Measurements from ENCODE around the gene CTIF.

Gene CTIF

DNA sequence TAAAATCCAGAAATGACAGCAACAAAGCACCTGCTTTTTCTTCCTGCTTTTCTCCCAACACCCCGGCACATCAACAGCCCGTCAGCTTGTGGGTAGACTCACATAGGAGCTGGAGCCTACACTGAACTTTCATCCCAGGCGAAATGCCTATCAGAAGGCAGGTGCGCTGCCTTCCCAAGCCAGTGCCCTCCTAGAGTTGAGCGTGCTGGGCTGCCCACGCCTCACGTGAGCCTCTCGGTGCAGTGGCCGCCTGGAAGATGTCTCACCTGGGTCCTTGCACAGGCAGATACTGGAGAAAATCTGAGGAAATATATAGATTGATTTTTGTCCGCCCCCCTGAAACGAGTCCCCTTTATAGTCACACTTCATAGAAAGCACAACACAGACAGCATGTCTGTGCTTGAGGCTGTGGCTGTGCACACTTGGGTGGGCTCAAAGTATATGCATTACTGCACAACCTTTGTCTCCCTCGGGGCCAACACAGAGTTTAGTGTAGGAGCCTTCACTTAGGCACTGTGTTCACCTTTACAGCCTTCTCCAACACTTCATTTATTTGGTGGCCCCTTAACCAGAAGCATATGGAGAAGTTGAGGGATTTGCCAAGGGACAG lies 299.4 kb downstream of the CTIF start:
- no peak for DNase-seq

DNA sequence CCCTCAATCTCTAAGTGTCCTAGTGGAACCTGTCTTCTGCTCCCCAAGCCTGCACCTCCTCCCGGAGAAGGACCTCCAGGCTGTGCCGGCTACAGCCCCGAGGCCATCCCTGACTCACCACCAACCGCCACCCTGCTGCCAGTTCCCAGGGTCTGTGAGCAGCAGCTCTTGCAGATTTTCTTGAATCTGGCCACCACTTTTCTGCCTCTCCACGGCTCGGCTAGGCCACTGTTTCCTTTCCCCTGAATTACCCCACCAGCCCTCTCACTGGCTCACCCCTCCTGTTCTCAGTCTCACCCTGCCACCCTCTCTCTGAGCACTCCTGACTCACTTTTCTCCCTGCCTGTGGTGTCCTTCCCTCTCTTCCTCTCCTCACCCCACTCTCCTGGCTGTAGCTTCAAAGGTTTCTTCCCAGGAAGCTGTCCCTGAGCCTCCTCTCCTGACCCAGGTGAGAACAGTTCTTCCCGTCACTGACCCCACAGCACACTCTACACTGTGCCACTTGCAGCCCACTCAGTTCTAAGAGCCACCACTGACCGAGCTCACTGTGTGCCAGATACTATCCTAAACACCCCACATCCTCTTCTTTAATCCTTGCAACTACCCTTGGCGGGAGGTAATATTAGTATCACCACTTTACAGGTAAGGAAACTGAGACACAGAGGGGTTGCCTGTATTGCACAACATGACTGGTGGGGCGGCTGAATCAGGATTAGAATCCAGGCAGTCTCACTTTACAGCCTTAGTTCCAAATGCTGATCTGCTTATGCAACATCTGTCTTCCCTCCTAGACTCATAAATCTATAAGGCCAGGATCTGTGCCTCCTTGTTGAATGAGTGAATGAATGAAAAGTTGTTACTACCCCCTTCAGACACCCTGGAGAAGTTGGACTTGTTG lies 300.3 kb downstream of the CTIF start:
- peak in 1 of 14 donors; percentile 15 for DNase-seq

DNA sequence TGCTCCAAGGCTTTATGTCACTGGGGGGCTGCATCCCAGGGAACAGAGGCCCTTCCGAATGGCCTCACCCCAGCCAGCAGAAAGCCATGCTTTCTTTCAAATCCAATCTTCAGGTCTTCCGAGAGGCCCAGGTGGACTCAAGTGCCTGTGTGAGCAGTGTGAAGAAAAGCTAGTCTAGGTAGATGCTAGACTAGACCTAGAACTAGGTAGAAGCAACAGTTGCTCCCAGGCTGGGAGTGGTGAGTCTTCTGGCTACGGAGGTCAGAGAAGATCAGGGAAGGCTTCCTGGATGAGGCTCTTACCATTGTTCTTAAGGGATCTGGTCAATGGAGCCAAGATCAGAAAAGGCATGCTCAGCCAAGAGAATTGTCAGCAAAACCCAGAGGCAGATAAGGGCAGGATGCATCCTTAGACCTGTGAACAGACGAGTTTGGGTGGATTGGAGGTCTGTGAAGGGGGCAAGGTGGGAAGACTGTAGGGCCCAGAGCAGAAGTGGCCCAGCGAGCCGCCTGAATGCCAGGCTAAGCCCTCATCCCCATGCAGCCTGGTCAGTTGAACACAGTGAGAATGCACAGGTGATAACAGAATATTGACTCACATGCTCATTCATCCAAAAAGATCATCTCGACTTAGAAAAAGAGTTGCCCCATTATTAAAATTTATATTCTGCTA lies 301.1 kb downstream of the CTIF start:
- DNase-seq = no peak

DNA sequence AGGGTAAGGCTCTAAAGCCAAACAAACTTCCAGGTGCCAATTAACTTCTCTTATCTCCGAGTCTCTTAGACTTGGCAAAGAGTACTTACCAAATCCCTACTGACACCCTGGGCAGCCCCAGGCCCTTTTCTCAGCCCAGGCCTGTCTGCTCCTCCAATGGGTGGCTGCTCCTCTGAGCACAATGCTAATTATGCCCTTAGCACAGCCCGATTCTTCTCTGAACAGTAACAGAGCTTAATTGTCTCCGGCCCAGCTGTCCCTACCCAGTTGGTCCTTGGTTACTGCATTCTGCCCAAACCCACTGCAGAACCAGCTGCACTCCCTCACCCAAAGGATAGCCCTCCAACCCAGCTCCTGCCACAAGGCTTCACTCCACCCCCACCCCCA lies 301.7 kb downstream of the CTIF start:
- peak in 11 of 14 donors; percentile 32 to 66 (median 48) for DNase-seq

DNA sequence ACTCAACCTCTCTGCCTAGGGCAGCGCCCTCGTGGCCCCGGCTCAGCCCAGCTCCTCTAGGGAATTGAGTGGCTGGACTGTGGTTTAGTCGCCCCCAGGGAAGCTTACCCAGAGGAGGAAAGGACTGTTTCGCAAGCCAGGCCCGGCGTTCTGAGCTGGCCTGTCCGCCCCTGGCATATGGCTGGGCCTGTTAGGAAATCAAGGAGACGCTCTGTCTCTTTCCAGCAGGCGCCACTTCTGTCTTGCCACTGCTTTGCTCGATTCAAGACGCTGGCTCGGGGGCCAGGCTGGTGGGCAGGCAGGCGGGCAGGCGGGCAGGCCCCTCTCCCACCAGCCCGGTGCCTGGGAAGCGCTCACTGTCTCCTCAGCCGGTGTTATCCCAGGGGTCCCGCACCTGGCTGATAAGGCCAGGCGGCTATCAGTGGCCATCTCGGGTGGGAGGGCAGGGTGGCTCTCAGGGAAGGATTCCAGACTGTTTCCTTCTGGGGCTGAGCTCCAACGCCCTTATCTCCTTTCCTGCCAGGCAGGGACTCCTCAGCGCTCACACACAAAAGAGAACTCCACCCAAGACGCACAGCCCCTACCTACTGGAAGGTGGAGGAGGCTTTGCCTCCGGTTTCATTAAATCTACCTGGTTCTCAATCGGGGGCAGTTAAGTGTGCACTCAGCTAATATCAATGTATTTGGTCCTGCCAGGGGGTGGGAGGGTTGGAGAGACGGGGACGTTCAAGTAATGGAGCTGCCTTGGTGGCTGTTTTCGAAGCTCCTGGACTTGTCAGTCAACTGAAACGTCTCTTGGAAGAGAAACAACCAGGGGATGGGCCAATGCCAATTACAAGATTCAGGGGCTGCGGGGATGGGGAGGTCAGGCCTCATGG lies 302.8 kb downstream of the CTIF start:
- DNase-seq = peak in 4 of 14 donors; percentile 29 to 66 (median 44)

DNA sequence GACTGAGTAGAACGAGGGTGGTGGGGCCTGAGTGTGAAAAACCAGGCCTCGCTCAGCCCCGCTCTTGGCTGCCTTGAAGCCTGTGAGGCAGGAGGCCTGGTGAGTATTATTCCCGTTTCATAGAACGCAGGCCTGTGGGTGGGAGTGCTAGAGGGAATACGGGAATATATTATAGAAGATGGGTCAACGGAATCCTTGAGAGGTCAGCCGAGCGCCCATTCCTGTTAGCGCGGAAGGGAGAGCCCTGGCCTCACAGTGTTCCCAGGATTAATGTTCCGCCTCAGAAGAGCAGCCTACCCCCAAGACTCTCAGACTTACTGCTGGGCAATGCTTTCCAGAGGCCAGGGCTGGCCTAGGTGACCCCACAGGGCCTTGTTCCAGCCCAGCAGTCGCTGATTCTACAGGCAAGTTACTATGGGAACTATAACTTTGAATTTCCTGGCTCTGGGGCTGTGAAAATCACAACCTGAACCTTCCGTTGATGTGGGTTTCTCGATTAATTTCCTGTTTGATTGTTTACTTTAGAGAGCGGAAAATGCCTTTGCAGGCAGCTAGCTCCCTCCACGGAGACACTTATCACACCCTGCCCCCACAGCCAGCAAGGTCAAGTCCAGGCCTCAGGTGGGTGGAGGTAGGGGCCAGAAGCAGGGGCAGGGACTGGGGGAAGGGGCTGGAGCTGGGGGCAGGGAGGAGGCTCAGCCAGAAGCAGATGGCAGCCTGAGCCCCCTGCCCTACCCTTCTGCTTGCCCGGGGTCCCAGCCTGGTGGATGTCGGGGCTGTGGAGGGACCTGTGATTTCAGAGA lies 303.6 kb downstream of the CTIF start:
- no peak for DNase-seq

DNA sequence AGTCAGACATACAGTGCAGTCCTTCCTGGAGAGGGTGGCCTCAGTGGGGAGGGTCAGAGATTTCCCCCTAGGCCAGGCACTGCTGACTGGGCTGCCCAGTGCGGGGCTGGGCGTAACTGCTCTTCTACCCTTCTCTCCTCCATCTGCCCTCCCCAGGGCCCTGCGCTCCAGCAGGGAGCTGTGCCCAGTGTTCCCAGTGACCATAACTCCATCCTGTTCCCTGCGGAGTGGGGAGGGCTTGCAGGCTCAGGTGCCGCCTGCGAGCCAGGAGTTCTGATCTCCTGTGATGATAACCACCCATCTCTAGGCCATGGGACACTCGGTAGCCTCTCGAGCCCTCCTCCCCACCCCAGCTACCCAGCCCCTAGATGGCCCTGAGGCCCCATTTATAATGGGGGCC lies 304.3 kb downstream of the CTIF start:
- no peak for DNase-seq

DNA sequence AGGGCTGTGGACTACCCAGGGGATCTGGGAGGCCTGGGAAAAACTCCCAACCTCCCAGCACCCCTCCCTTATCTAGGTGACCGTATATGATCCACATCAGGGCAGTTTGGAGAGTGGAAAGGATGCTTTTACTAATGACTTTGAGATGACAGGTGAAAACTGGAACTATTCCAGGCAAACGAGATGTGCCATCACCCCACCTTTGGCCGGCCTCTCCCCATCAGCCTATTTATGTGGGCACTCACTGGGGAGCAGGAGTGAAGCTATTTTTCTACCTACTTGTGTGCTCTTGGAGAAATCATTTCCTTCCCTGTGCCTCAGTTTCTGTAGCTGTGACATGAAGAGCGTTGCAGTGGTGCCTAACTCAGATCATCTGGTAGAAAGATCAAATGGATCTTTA lies 304.8 kb downstream of the CTIF start:
- DNase-seq = no peak

DNA sequence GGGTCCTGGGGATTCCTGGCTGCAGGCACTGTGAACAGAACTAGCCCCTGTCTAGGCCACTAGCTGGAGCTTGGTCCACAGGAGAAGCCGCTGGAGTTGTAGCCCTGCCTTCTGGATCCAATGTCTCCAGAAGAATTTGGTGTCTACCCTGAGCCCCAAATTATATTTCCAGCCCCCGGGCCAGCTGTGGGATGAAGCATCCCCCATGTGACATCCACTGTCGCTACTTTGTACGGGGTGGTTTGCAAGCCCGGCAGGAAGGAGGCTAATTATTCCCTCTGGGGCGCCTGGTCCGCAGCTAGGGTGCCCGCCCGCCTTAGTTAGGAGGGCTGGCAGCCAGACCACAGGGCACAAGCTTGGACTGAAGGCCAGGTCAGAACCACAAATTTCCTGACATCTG lies 305.4 kb downstream of the CTIF start:
- no peak for DNase-seq

DNA sequence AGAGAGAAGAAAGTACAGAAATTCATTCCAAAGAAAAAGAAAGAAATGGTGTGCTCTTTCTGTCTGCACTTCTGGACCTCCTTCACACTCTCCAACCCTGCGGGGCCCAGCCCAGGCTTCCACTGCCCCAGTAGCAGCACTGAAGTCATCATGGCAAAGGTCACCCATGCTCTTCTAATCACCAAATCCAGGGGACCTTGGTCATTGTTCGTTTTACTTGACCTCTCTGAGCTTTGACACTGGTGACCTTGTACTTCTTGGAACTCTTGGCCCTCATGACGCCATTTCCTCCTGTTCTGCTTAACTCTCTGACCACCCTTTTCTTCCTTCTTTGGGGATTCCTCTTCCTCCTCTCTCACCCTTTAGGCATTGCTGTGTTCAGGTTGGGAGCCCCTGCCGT lies 306.3 kb downstream of the CTIF start:
- no peak for DNase-seq

DNA sequence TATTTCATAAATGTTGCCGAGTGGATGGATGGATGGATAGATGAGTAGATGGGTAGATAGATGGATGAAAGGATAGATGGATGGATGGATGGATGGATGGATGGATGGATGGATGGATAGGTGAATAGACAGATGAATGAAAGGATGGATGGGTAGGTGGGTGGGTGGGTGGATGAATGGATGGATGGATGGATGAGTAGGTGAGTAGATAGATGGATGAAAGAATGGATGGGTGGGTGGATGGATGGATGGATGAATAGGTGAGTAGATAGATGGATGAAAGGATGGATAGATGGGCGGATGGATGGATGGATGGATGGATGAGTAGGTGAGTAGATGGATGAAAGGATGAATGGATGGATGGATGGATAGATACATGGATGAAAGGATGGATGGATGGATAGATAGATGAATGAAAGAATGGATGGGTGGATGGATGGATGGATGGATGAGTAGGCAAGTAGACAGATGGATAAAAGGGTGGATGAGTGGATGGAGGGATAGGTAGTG lies 307.6 kb downstream of the CTIF start:
- DNase-seq = no peak

DNA sequence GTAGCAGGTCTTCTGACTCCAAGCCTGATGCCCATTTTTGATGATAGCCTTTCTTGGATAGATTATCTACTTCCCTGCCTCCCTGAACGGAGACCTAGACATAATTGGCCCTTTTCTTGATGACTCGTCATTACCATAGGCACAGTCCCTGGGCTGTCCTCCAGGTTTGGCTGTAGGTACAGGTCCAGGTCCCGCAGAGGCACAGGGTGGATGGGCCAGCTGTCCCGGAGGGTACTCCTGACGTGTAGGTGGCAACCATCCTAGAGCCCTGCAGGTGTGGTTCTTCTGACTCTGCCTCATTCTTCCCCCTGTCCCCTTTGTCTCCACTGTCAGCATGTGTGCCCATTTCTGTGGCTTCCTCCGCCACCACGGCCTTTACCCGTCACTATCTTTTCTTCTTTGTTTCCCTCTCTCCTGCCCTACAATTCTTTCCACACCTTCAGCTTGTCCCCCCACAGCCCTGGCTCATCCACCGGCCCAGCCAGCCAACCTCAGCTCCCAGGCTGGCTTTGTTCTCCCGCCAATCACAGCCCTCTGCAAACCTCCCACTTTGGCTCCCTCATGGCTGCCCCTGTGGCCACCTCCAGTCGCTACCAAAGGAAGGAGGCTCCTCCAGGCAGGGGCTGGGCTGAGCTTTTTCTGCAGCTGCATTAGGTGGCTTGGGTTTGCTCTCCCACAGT lies 309.1 kb downstream of the CTIF start:
- DNase-seq = peak in 1 of 14 donors; percentile 91

DNA sequence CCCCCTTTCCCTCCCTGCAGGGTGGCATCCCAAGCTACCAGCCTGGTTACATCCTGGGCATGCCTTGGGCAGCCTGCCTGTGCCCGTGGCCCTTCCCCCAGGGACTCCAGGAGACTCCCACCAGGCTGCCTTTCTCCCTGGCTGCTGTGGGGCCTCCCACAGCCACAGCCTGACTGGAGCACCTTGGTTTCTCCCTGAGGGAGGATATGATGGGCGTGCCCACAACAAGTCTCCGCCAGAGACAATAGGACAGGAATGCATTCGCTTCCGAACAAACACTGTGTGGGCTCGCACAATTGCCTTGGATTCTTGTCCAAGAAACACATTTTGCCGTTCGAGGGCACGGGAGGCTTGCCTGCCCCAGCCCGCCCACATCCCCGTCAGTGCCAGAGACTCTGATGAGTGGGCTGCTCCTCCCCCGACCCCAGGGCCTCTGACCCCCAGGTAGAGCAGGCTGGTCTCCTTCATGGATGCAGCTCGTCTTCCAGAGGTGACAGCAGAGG lies 309.9 kb downstream of the CTIF start:
- DNase-seq = no peak

DNA sequence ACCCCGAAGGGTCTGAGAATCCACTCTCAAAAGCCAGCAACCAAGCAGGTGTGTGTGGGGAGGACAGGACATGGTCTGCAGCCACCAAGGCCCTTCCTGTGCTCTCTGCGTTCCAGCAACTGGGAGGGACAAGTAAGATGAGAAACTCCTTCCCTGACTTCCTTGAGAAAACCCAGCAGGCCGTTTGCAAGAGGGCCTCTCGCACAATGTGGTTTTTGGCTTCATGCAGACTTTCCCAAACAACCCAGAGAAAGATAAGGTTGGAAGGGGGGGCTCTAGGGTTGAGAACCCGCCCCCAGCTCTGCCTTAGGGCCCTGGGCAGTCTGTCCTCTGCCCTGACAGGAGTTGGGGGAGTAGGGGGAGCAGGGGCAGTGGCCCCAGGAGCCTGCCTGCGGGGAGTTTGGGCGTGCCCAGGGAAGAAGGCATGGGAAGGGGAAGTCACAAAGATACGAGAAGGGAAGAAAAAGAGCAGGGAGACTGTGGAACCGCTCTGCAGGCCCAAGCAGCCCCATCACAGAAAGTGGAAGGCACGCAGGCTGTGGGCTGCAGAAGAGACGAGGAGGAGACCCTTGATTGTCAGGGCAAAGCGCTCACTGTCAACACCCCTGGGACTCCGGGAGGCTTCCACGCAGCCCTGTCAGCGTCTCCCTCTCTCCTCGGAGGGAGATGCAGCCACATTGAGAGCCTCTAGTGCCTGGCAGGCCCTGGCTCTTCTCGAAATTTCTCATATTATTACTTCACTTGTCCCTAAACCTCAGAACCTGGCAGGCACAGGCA lies 312.2 kb downstream of the CTIF start:
- peak in 2 of 14 donors; percentile 31 to 57 for DNase-seq

DNA sequence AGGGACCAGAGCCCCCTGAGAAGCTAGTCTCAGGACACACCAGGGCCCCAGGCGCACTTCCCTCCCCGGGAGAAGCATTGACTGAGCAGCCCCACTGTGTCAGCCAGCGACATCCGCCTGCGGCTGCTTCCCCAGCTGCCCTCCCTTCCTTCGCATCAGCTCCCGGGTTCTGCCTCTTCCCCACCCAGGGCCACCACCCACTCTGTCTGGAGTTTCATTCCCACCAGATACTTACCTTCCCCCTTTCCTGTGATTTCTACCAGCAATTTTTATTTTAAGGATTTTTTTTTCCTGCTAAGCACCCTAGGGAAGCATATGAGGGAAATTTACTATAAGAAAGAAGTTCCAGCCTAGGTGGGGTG lies 312.7 kb downstream of the CTIF start:
- peak in 8 of 14 donors; percentile 29 to 66 (median 48) for DNase-seq

DNA sequence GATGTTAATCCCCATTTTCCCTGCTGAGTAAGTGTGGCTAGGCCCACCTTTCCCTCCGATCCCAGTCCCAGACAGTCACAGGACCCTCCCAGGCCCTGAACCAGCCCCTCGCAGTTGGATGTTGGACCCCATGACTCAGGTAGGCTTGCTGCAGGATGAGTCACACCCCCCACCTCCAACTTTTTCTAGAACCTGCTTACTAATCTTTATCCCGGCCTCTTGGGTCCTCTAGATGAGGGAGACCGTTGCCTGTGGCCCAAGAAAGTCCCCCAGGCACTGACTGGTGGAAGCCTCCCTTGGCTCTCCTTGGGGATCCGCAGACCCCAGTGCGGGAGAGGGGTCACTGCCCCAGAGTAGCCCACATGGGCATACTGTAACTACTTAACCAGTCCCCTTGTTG lies 313.5 kb downstream of the CTIF start:
- no peak for DNase-seq

DNA sequence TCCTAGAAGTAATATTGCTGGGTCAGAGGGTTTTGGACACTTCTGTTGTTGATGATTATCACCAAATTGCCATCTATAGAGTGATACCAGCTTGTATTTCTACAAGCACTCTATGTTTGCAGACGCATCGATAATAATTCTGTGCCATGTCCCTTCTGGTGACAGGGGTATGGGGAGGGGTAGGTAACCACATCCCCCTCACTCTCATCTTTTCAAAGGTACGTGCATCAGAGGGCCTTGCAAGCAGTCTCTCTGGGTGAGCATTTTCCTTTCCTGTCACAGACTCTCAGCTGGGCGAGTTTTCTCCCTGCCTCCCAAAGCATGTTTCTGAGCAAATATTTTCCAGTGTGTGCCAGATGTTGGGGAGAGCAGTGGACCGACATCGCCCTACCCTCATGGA lies 314.0 kb downstream of the CTIF start:
- no peak for DNase-seq

DNA sequence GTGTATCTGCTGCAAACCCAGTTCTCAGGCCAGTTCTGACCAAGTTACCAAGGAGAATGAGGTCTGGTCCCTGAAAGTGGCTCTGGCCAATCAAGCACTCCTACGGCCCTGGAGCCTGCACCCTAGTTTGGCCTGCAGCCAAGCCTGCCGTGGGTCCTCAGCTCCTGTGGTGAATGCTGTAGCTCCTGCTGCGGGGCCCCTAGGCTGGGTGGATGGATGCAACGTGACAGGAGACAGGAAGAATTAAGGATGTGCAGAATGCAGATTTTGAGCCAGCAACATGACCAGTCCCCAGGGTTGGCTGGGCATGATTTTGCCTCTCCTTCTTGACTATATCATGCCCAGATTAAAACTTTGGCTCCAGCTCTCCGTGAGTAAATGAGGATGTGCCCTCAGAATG lies 314.8 kb downstream of the CTIF start:
- no peak for DNase-seq

DNA sequence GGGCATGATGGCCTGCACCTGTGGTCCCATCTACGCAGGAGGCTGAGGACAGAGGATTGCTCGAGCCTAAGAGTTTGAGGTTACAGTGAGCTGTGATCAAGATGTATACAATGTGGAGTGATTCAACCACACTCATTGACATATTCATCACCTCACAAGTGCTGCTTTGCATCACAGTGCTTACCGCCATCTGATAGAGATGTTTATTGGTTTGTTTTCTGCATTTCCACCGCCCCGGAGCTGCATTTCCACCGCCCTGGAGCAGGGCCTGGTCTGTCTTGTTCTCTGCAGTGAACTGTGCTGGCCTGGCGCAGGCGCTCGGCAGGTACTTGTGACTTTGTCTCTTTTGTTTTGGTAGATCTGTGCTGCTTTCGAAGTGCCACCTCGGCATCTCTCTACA lies 315.9 kb downstream of the CTIF start:
- no peak for DNase-seq

All from C1 segment of cervical spinal cord (tissue), 14 donors.